Activated T-helper 17 cell treated with anti-CD3 and anti-CD28 coated beads, Interleukin-2, amount 50 U/mL, for 72 hours (primary cell): ENCODE data around the gene B3GNT7. TPM values are rescaled to one million over a fixed set of nuclear protein-coding genes. Genes with fewer than 3 reads are reported as not detected.
A peak's percentile ranks its signal among the peaks of the same experiment; 100 is the strongest.
"Not testable (repeated sequence)": the region's sequence is repeated elsewhere in the genome, so short reads cannot be mapped to it uniquely, and the experiment has no call there.

ENCODE experiments used
- ATAC-seq: fragments of 150-1000 bp; cut with Tn5 transposase; replicated peaks from 2 replicates; pipeline ENCODE4 v1.10.0; 2021; ENCODE audit warnings: mild to moderate bottlenecking, moderate library complexity
- H3K27ac Mint-ChIP-seq: one replicate; pipeline ENCODE4 v1.8.0; 2022; ENCODE audit warnings: mixed read lengths
- H3K27me3 Mint-ChIP-seq: one replicate; pipeline ENCODE4 v1.8.0; 2022; ENCODE audit warnings: mixed read lengths
- H3K36me3 Mint-ChIP-seq: one replicate; pipeline ENCODE4 v1.8.0; 2022; ENCODE audit warnings: low read depth, mild to moderate bottlenecking, mixed read lengths
- H3K4me1 Mint-ChIP-seq: one replicate; pipeline ENCODE4 v1.8.0; 2022; ENCODE audit warnings: mixed read lengths
- H3K4me3 Mint-ChIP-seq: one replicate; pipeline ENCODE4 v1.8.0; 2022; ENCODE audit warnings: mild to moderate bottlenecking, mixed read lengths
- H3K9me3 Mint-ChIP-seq: one replicate; pipeline ENCODE4 v1.8.0; 2022; ENCODE audit warnings: mixed read lengths
- total RNA-seq, 2 donors: library from RNA; stranded (reverse); gene quantifications; one replicate each; pipeline ENCODE4 v1.2.3, GENCODE V29; 2022

Gene B3GNT7
- total RNA-seq: under 1 TPM in 1 of 2 donors, not detected in 1; 0.19 TPM

GRCh38 chr2:231395188-231396057 is at the start of gene B3GNT7:
B3GNT7 (plus strand) TSS chr2:231395710; CDS start chr2:231395804, 94 bp downstream.
- no peaks in the 10 kb centered on the region for H3K36me3 Mint-ChIP-seq
- peak within 1 kb of the TSS; percentile 45 for H3K4me3 Mint-ChIP-seq
- ATAC-seq: no peak

GRCh38 chr2:231347081-231347480 is 48.4 kb upstream of the B3GNT7 start:
- no peaks in the 10 kb centered on the region for H3K4me1 Mint-ChIP-seq
- no peak for ATAC-seq
- H3K4me3 Mint-ChIP-seq: no peak overlapping the region
- no peaks in the 10 kb centered on the region for H3K36me3 Mint-ChIP-seq
- no peak overlapping the region for H3K27ac Mint-ChIP-seq
- peaks cover 36% of the 10 kb centered on the region for H3K27me3 Mint-ChIP-seq
- H3K9me3 Mint-ChIP-seq: no peaks in the 10 kb centered on the region

More at GRCh38 chr2:231395188-231396057, at the start of gene B3GNT7:
- no peak within 1 kb of the TSS for H3K27ac Mint-ChIP-seq
- peaks cover 35% of the 10 kb centered on the region for H3K27me3 Mint-ChIP-seq
- no peaks in the 10 kb centered on the region for H3K9me3 Mint-ChIP-seq
- H3K4me1 Mint-ChIP-seq: peaks cover 4% of the 10 kb centered on the region

- Mint-ChIP-seq H3K36me3 (no peaks in the 10 kb centered on the region), H3K27me3 (peaks cover 32% of the 10 kb centered on the region), H3K4me1 (no peaks in the 10 kb centered on the region), H3K27ac (no peak overlapping the region), H3K4me3 (no peak overlapping the region), H3K9me3 (no peaks in the 10 kb centered on the region)
- no peak for ATAC-seq
Observed at GRCh38 chr2:231347638-231348037, 47.9 kb upstream of the B3GNT7 start.

- no peaks in the 10 kb centered on the region for H3K9me3 Mint-ChIP-seq
- peaks cover 32% of the 10 kb centered on the region for H3K27me3 Mint-ChIP-seq
- no peak for ATAC-seq
- H3K4me1 Mint-ChIP-seq: no peaks in the 10 kb centered on the region
- H3K36me3 Mint-ChIP-seq: no peaks in the 10 kb centered on the region
- H3K4me3 Mint-ChIP-seq: no peak overlapping the region
- no peak overlapping the region for H3K27ac Mint-ChIP-seq
Observed at GRCh38 chr2:231348173-231348572, 47.3 kb upstream of the B3GNT7 start.

GRCh38 chr2:231348704-231349373 is 46.7 kb upstream of the B3GNT7 start:
- Mint-ChIP-seq H3K36me3 (no peaks in the 10 kb centered on the region), H3K4me1 (no peaks in the 10 kb centered on the region), H3K27ac (no peak overlapping the region), H3K9me3 (no peaks in the 10 kb centered on the region), H3K27me3 (peaks cover 32% of the 10 kb centered on the region), H3K4me3 (no peak overlapping the region)
- no peak for ATAC-seq

GRCh38 chr2:231349374-231349735 is 46.2 kb upstream of the B3GNT7 start:
- peaks cover 32% of the 10 kb centered on the region for H3K27me3 Mint-ChIP-seq
- H3K36me3 Mint-ChIP-seq, H3K9me3 Mint-ChIP-seq, H3K4me1 Mint-ChIP-seq, H3K4me3 Mint-ChIP-seq, H3K27ac Mint-ChIP-seq, ATAC-seq: not testable (repeated sequence)

GRCh38 chr2:231351648-231352047 is 43.9 kb upstream of the B3GNT7 start:
- H3K9me3 Mint-ChIP-seq: no peaks in the 10 kb centered on the region

GRCh38 chr2:231353469-231353868 is 42.0 kb upstream of the B3GNT7 start:
- Mint-ChIP-seq H3K27ac (no peak overlapping the region), H3K4me3 (no peak overlapping the region), H3K4me1 (no peaks in the 10 kb centered on the region), H3K9me3 (no peaks in the 10 kb centered on the region), H3K27me3 (peaks cover 5% of the 10 kb centered on the region), H3K36me3 (no peaks in the 10 kb centered on the region)
- no peak for ATAC-seq

More at GRCh38 chr2:231351648-231352047, 43.9 kb upstream of the B3GNT7 start:
- Mint-ChIP-seq H3K36me3 (no peaks in the 10 kb centered on the region), H3K4me1 (no peaks in the 10 kb centered on the region), H3K27me3 (peaks cover 19% of the 10 kb centered on the region), H3K27ac (no peak overlapping the region), H3K4me3 (no peak overlapping the region)
- no peak for ATAC-seq

GRCh38 chr2:231355508-231356465 is 39.7 kb upstream of the B3GNT7 start:
- H3K36me3 Mint-ChIP-seq: no peaks in the 10 kb centered on the region
- no peaks in the 10 kb centered on the region for H3K4me1 Mint-ChIP-seq
- no peaks in the 10 kb centered on the region for H3K9me3 Mint-ChIP-seq
- H3K27ac Mint-ChIP-seq: no peak overlapping the region
- no peak for ATAC-seq
- H3K4me3 Mint-ChIP-seq: no peak overlapping the region
- no peaks in the 10 kb centered on the region for H3K27me3 Mint-ChIP-seq

GRCh38 chr2:231356466-231356844 is 39.1 kb upstream of the B3GNT7 start:
- Mint-ChIP-seq H3K4me1 (no peaks in the 10 kb centered on the region), H3K27ac (no peak overlapping the region), H3K9me3 (no peaks in the 10 kb centered on the region), H3K27me3 (no peaks in the 10 kb centered on the region), H3K4me3 (no peak overlapping the region), H3K36me3 (no peaks in the 10 kb centered on the region)
- no peak for ATAC-seq

- H3K4me3 Mint-ChIP-seq: no peak overlapping the region
- H3K4me1 Mint-ChIP-seq: peaks cover under 1% of the 10 kb centered on the region
Observed at GRCh38 chr2:231357048-231357447, 38.5 kb upstream of the B3GNT7 start.

GRCh38 chr2:231357931-231358330 is 37.6 kb upstream of the B3GNT7 start:
- Mint-ChIP-seq H3K36me3 (no peaks in the 10 kb centered on the region), H3K27ac (no peak overlapping the region), H3K4me3 (no peak overlapping the region), H3K4me1 (peaks cover 5% of the 10 kb centered on the region), H3K9me3 (no peaks in the 10 kb centered on the region), H3K27me3 (no peaks in the 10 kb centered on the region)
- ATAC-seq: no peak

More at GRCh38 chr2:231357048-231357447, 38.5 kb upstream of the B3GNT7 start:
- H3K27me3 Mint-ChIP-seq: no peaks in the 10 kb centered on the region
- H3K36me3 Mint-ChIP-seq: no peaks in the 10 kb centered on the region
- no peaks in the 10 kb centered on the region for H3K9me3 Mint-ChIP-seq
- no peak overlapping the region for H3K27ac Mint-ChIP-seq
- ATAC-seq: no peak

- no peak for ATAC-seq
- no peaks in the 10 kb centered on the region for H3K36me3 Mint-ChIP-seq
- H3K4me1 Mint-ChIP-seq: peaks cover 5% of the 10 kb centered on the region
- H3K9me3 Mint-ChIP-seq: no peaks in the 10 kb centered on the region
- no peaks in the 10 kb centered on the region for H3K27me3 Mint-ChIP-seq
- no peak overlapping the region for H3K4me3 Mint-ChIP-seq
- no peak overlapping the region for H3K27ac Mint-ChIP-seq
Observed at GRCh38 chr2:231359441-231359840, 36.1 kb upstream of the B3GNT7 start.

- H3K27ac Mint-ChIP-seq: no peak overlapping the region
- no peak for ATAC-seq
- H3K9me3 Mint-ChIP-seq: no peaks in the 10 kb centered on the region
- no peaks in the 10 kb centered on the region for H3K36me3 Mint-ChIP-seq
- peaks cover 5% of the 10 kb centered on the region for H3K4me1 Mint-ChIP-seq
- H3K4me3 Mint-ChIP-seq: no peak overlapping the region
- no peaks in the 10 kb centered on the region for H3K27me3 Mint-ChIP-seq
Observed at GRCh38 chr2:231359948-231360347, 35.6 kb upstream of the B3GNT7 start.
